NCI-H524 (cell line): ENCODE data around the gene RADIL.
"Not testable (repeated sequence)": the region's sequence is repeated elsewhere in the genome, so short reads cannot be mapped to it uniquely, and the experiment has no call there.

Source experiments
- DNase-seq, 2 experiments: peaks; one replicate each; lab custom pipeline; 2025; lab: John Stamatoyannopoulos, UW

RADIL gene

DNA sequence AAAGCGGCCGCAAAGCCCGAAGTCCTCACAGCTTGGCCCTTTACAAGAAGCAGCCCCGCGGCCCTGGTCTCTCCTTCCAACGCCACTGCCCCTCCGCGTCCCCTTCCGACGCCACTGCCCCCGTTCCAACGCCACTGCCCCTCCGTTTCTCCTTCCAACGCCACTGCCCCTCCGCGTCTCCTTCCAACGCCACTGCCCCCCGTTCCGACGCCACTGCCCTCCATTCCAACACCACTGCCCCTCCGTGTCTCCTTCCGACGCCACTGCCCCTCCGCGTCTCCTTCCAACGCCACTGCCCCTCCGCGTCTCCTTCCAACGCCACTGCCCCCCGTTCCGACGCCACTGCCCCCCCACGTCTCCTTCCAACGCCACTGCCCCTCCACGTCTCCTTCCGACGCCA lies 75.0 kb downstream of the RADIL start:
- DNase-seq, result no peak

DNA sequence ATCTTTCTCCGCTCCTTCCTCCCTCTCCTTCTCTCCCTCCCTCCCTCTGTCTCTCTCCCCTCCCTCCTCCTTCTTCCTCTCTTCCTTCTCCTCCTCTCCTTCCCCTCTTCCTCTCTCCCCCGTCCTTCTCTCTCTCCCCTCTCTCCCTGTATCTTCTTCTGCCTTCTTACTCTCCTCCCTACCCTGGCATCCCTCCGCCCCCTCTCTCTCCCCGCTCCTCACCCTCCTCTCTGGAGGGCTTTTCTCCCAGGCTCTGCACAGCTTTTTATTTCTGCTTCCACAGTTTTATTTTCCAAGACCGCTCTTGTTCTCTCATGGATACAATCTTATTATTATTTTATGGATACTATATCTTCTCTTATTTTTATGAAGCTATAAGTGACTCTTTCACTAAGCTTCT lies 75.5 kb downstream of the RADIL start:
- no peak for DNase-seq

- no peak for DNase-seq
Measured at GRCh38 chr7:4807598-4808016, 75.9 kb downstream of the RADIL start.

DNA sequence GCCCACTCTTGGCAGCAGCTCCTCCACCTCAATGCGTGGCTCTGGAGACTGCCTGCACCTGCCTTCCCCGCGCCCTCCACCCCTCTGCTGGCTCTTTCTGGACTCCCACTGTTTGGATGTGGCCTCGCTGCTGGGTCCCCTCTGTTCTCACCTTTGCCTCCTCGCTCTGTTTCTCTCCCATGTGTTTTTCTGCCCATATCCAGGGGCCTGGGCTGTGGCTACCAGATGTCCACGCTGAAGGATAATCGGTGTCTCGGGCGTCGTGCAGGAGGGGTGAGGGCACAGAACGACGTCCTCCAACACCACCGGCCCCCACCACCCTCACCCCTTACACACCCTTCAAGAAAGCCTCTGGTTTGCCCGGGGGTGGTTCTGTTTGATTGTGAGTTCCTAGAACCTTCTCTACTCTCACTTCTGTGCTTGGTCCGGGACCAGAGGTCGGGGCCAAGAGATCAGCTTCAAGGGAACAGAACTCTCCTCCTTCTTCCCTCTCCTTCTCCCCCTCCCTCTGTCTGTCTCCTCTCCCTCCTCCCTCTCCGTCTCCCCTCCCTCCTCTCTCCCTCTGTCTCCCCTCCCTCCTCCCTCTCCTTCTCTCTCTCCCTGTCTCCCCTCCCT lies 76.4 kb downstream of the RADIL start:
- DNase-seq, result no peak

DNA sequence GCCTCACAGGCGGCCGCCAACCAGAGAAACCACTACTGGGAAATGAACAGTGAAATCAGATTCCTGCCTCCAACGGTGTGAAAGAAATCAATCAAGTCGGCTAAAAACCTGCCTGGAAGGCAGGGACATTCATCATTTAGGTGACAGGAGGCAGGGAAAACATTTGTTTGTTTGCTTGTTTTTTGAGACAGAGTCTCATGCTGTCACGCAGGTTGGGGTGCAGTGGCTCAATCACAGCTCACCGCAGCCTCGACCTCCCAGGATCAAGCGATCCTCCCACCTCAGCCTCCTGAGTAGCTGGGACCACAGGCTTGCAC lies 77.6 kb downstream of the RADIL start:
- DNase-seq, result no peak

DNA sequence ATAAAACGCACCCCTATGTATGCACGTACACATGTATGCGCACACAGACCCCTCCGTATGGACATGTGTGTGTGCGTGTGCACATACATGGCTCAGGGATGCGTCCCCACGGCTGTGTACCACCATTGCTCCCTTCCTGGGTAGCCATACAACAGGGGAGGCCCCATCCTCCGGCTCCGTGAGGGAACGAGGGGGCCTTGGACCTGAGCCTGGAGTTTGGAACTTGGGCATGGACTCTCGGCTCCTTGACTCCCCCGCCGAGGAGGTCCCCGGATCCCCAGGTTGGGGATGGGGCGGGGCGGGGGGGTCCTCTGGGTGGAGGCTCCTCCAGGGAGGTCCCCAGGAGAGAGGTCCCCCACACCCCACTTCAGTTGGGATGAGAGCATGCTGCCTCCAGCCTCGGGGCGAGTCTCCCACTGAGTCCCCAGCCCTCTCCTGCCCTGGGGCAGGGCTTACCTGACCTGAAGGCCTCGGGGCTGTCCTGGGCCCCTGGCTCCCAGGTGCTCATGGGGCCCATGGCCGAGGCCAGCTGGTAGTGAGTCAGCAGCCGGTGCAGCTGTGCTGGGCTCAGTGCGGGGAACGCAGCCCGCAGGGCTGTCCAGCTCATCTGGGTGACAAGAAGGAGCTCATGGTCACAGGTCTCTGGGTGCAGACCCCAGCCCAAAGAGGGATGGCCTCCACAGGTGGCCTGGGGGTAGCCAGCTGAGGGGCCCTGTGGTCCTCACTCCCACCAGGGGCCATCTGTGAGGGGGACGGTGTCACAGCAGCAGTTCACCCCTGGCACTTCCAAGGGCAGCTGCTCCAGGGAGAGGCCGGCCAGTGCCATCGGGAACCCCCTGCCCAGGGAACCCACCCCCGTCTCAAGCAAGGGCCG lies 78.2 kb downstream of the RADIL start:
- no peak for DNase-seq

GRCh38 chr7:4803397-4804241 lies 79.9 kb downstream of the RADIL start:
- no peak for DNase-seq

DNA sequence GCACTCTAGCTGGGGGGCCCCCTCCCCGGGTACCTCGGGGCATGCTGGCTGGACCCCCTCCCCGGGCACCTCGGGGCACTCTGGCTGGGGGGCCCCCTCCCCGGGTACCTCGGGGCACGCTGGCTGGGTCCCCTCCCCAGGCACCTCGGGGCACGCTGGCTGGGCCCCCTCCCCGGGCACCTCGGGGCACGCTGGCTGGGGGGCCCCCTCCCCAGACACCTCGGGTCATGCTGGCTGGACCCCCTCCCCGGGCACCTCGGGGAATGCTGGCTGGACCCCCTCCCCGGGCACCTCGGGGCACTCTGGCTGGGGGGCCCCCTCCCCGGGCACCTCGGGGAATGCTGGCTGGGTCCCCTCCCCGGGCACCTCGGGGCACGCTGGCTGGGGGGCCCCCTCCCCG lies 80.9 kb downstream of the RADIL start:
- not testable (repeated sequence) for DNase-seq

GRCh38 chr7:4801839-4802231 lies 81.7 kb downstream of the RADIL start:
- DNase-seq, result peak in 1 of 2 experiments; percentile 22

GRCh38 chr7:4800926-4801838 lies 82.3 kb downstream of the RADIL start:
- DNase-seq, result peak; percentile 14 to 56

GRCh38 chr7:4800487-4800886 lies 83.0 kb downstream of the RADIL start:
- DNase-seq, result no peak

DNA sequence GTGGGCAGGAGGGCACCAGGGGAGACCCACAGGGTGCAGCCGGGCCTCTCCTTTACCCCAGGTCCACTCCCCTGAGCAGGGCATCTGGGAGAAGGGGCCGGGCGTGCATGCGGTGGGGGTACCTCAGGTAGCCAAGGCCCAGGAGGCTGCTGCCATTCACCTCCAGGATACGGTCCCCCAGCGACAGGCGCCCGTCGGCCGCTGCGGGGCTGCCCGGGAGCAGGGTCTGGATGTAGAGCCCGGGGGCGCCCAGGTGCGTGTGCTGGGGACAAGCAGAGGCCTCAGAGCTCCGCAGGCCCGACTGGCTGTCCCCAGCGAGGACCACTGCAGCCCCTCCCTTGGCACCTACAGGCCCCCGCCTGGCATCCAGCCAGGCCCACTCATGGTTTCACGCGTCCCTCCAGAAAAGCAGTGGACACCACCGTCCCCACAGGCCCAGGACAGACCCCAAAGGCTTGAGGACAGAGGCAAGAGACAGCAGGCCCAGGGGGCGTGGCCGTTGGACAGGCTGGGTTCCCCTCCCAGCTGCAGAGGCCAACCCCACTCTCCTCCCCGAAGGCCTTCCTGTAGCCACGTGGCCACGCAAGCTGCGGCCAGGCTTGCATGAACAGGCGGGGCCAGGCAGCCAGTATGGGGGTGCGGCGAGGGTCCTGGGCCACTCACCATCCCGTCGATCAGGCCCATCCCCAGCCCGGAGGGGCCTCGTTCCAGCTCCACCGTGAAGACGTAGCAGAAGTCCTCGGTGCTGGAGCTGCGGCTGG lies 83.8 kb downstream of the RADIL start:
- DNase-seq, result no peak

GRCh38 chr7:4798706-4799235 lies 84.7 kb downstream of the RADIL start:
- DNase-seq, result no peak

- peak in 1 of 2 experiments; percentile 13 for DNase-seq
Measured at GRCh38 chr7:4797858-4798705, 85.4 kb downstream of the RADIL start.

DNA sequence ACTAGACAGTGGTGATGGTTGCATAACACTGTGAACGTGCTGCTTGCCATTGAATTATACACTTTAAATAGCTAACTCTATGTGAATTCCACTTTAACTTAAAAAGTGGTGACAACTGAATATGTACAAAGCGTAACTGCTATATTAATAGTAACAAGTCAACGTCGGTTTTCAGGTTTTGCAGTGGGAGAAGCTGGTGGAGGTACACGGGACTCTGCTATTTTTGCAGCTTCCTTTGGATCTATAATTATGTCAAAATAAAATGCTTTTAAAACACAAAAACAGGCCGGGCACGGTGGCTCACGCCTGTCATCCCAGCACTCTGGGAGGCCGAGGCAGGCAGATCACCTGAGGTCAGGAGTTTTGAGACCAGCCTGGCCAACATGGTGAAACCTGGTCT lies 87.1 kb downstream of the RADIL start:
- no peak for DNase-seq

DNA sequence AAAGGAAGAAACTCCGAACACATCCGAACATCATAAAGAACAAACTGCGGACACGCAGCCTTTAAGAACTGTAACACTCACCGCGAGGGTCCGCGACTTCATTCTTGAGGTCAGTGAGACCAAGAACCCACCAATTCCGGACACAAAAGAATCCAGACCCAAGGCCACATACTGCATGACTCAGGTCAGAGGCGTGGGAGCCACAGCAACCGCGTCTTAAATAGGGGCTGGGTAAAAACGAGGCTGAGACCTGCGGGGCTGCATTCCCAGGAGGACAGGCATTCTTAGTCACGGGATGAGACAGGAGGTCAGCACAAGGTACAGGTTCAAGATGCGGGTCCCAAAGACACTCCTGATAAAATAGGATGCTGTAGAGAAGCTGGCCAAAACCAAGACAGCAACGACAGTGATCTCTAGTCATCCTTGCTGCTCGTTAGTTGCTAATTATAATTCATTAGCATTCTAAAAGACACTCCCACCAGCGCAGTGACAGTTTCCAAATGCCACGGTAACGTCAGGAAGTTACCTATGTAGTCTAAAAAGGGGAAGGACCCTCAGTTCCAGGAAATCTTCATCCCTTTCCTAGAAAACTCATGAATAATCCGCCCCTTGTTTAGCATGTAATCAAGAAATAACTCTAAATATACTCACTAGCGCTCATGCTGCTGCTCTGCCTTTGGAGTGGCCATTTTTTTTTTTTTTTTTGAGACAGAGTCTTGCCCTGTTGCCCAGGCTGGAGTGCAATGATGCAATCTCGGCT lies 88.7 kb downstream of the RADIL start:
- DNase-seq, result no peak

GRCh38 chr7:4794171-4794570 lies 89.3 kb downstream of the RADIL start:
- not testable (repeated sequence) for DNase-seq

GRCh38 chr7:4793385-4793993 lies 90.0 kb downstream of the RADIL start:
- not testable (repeated sequence) for DNase-seq
